Stimulated activated CD8-positive, alpha-beta memory T cell treated with anti-CD3 and anti-CD28 coated beads, Interleukin-4, amount 100 ng/mL, for 1 hour (primary cell): ENCODE measurements around the gene ROR1.

Experiments
- DNase-seq, 2 donors: peaks; one replicate each; pipeline ENCODE4 v3.0.0-alpha.2; 2020; ENCODE audit warnings: low read depth in 2 of 2, low spot score in 1 of 2

Gene ROR1

GRCh38 chr1:64046891-64047290 is 273.1 kb downstream of the ROR1 start:
- no peak for DNase-seq

- DNase-seq: no peak
Observed at GRCh38 chr1:64047549-64047996, 273.8 kb downstream of the ROR1 start.

GRCh38 chr1:64049900-64050540 is 276.2 kb downstream of the ROR1 start:
- no peak for DNase-seq

GRCh38 chr1:64050601-64051000 is 276.8 kb downstream of the ROR1 start:
- DNase-seq: no peak

GRCh38 chr1:64051796-64052195 is 278.0 kb downstream of the ROR1 start:
- DNase-seq: no peak

GRCh38 chr1:64052777-64053176 is 279.0 kb downstream of the ROR1 start:
- DNase-seq: no peak

GRCh38 chr1:64055310-64055709 is 281.5 kb downstream of the ROR1 start:
- DNase-seq: no peak

- no peak for DNase-seq
Observed at GRCh38 chr1:64059556-64059955, 285.7 kb downstream of the ROR1 start.

GRCh38 chr1:64060611-64061302 is 286.9 kb downstream of the ROR1 start:
- no peak for DNase-seq

- DNase-seq: no peak
Observed at GRCh38 chr1:64061430-64062104, 287.8 kb downstream of the ROR1 start.

GRCh38 chr1:64062529-64062928 is 288.7 kb downstream of the ROR1 start:
- DNase-seq: no peak

- DNase-seq: no peak
Observed at GRCh38 chr1:64062941-64063581, 289.2 kb downstream of the ROR1 start.

GRCh38 chr1:64065571-64065970 is 291.8 kb downstream of the ROR1 start:
- DNase-seq: no peak

- no peak for DNase-seq
Observed at GRCh38 chr1:64072089-64072793, 298.4 kb downstream of the ROR1 start.

- no peak for DNase-seq
Observed at GRCh38 chr1:64073705-64074104, 299.9 kb downstream of the ROR1 start.

GRCh38 chr1:64074767-64075166 is 300.9 kb downstream of the ROR1 start:
- DNase-seq: no peak

- no peak for DNase-seq
Observed at GRCh38 chr1:64077281-64077940, 303.6 kb downstream of the ROR1 start.

- DNase-seq: no peak
Observed at GRCh38 chr1:64080941-64081562, 307.2 kb downstream of the ROR1 start.

- DNase-seq: no peak
Observed at GRCh38 chr1:64082459-64082858, 308.6 kb downstream of the ROR1 start.

- no peak for DNase-seq
Observed at GRCh38 chr1:64084451-64084850, 310.6 kb downstream of the ROR1 start.
